SU-DHL-6 (cell line): ENCODE results near the gene MAML1.

Experiments
- H2AFZ ChIP-seq: fragments of 200-600 bp; sonication (generic); 2 replicates; pipeline ENCODE4 v1.6.1; 2014; ENCODE audit warnings: low read depth, mild to moderate bottlenecking, moderate library complexity, mixed read lengths, antibody characterized with exemption, low read length; ENCODE audit not compliant: severe bottlenecking
- H3F3A ChIP-seq: fragments of 200-600 bp; shearing (Covaris generic); 2 replicates; pipeline ENCODE4 v1.6.0; 2016; ENCODE audit warnings: antibody characterized with exemption, mild to moderate bottlenecking; ENCODE audit not compliant: insufficient read depth
- H3K27ac ChIP-seq: fragments of 200-600 bp; sonication (generic); 2 replicates; pipeline ENCODE4 v1.5.1; 2016; ENCODE audit warnings: low read depth, mild to moderate bottlenecking, low read length, moderate library complexity, mixed read lengths
- H3K27me3 ChIP-seq: fragments of 200-600 bp; sonication (generic), shearing (Covaris generic); 2 replicates; pipeline ENCODE4 v1.6.0; 2014; ENCODE audit warnings: mild to moderate bottlenecking, low read length
- H3K36me3 ChIP-seq: fragments of 200-600 bp; sonication (generic); 2 replicates; pipeline ENCODE4 v1.6.1; 2014; ENCODE audit warnings: mild to moderate bottlenecking, low read length, mixed read lengths
- H3K4me2 ChIP-seq: fragments of 300-600, 200-600 bp; shearing (Covaris generic), sonication (generic); 2 replicates; pipeline ENCODE4 v1.6.0; 2014; ENCODE audit warnings: low read length, low read depth, mild to moderate bottlenecking; ENCODE audit not compliant: poor library complexity, severe bottlenecking
- H3K4me3 ChIP-seq: fragments of 200-600 bp; sonication (generic); 2 replicates; pipeline ENCODE4 v1.5.1; 2014; ENCODE audit warnings: antibody characterized with exemption, low read length, mild to moderate bottlenecking, mixed read lengths; ENCODE audit not compliant: insufficient read depth, poor library complexity, severe bottlenecking
- H3K79me2 ChIP-seq: fragments of 200-600 bp; sonication (generic); 2 replicates; pipeline ENCODE4 v1.6.1; 2014; ENCODE audit warnings: mild to moderate bottlenecking, low read length, moderate library complexity; ENCODE audit not compliant: insufficient read depth
- H3K9ac ChIP-seq: fragments of 200-600 bp; sonication (generic); 2 replicates; pipeline ENCODE4 v1.7.0; 2014; ENCODE audit warnings: mild to moderate bottlenecking, low read length
- H3K9me2 ChIP-seq: fragments of 200-600 bp; sonication (generic); replicated peaks from 2 replicates; pipeline ENCODE4 v1.6.1; 2014; ENCODE audit warnings: low read length; ENCODE audit not compliant: insufficient read depth
- H3K9me3 ChIP-seq: fragments of 200-600 bp; sonication (generic); 2 replicates; pipeline ENCODE4 v1.6.1; 2014; ENCODE audit warnings: low read length, mixed read lengths; ENCODE audit not compliant: insufficient read depth
- H4K20me1 ChIP-seq: fragments of 200-600 bp; sonication (generic); 2 replicates; pipeline ENCODE4 v1.6.1; 2014; ENCODE audit warnings: low read depth, mild to moderate bottlenecking, antibody characterized with exemption, low read length, moderate library complexity, mixed read lengths
- CTCF ChIP-seq: fragments of 200-600 bp; sonication (generic); IDR thresholded peaks from one replicate; pipeline ENCODE4 v1.5.1; 2017; ENCODE audit warnings: antibody characterized with exemption, mild to moderate bottlenecking, low read length, moderate library complexity; ENCODE audit not compliant: insufficient read depth, poor library complexity, severe bottlenecking
- EZH2phosphoT487 ChIP-seq: fragments of 200-600 bp; sonication (generic), shearing (Covaris generic); conservative IDR thresholded peaks from 2 replicates; pipeline ENCODE4 v1.6.1; 2018; ENCODE audit warnings: mild to moderate bottlenecking, antibody characterized with exemption, low read length, moderate library complexity, mixed read lengths

MAML1 gene

DNA sequence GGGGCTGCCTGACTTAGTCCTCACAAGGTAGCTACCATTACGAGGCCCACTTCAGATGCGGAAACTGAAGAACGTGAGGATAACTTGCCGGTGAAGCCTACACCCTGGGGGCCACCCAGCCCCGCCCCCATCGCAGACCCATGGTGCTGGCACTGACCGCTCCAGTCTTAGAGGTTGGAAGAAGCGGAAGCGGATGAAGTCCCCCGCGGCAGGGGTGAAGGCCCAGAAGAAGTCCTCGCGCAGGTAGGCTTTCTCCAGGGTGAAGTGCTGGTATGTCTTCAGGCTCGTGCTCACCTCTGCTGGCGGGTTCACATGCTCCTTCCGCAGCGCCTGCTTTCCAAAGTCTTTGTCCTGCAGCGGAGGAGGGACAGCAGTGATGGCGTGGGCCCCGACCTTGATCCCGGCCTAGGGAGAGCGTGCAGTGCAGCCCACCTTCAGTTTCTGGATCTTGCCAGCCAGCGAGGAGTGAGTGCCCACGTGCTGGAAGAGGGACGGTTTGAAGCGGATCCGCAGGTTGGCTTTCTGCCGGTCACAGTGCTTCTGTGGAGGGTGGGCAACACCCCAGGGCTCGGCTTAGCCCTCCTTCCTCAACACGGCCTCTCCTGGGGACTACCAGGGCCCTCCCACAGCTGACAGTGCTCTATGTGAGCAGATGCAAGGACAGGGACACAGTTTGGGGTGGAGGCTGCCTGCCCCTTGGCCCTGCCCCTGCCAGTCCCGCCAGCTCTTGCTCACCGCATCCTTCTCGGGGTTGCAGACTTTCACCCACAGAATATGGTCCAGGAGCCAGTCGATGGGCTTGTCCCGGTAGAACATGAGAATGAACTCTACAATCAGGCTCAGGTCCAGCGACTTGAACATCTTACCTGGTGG lies 66.4 kb downstream of the MAML1 start:
- no peaks in the 10 kb centered on the region for H3K79me2 ChIP-seq
- no peaks in the 10 kb centered on the region for H4K20me1 ChIP-seq
- TF ChIP-seq EZH2phosphoT487, result no peak
- no peak for TF ChIP-seq CTCF
- no peak overlapping the region for H3K9ac ChIP-seq
- H3K27me3 ChIP-seq, result no peaks in the 10 kb centered on the region
- H3K36me3 ChIP-seq, result no peaks in the 10 kb centered on the region
- no peaks in the 10 kb centered on the region for H3F3A ChIP-seq
- H2AFZ ChIP-seq, result no peak overlapping the region
- H3K4me3 ChIP-seq, result no peak overlapping the region
- H3K9me2 ChIP-seq, result no peaks in the 10 kb centered on the region
- H3K4me2 ChIP-seq, result no peak overlapping the region
- H3K9me3 ChIP-seq, result no peaks in the 10 kb centered on the region
- H3K27ac ChIP-seq, result no peak overlapping the region

DNA sequence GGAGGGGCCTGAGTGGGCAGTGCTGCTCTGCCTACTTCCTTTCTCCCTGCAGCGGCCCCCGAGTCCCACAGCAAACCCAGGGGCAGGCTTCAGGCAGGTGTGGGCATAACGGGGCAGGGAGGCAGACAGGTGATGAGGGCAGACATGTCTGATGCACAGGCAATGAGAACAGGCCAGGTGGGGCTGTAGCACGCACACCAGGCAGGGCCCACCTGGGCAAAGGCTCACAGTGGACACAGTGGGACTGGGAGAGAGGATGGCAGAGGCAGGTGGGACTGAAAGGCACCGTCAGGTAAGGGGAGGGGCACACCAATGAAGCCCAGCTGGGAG lies 67.0 kb downstream of the MAML1 start:
- Histone ChIP-seq H3K9ac (no peak overlapping the region), H3F3A (no peaks in the 10 kb centered on the region), H3K9me2 (no peaks in the 10 kb centered on the region), H2AFZ (no peak overlapping the region), H3K9me3 (no peaks in the 10 kb centered on the region), H3K36me3 (no peaks in the 10 kb centered on the region), H3K27me3 (no peaks in the 10 kb centered on the region), H4K20me1 (no peaks in the 10 kb centered on the region), H3K4me2 (no peak overlapping the region), H3K4me3 (no peak overlapping the region), H3K79me2 (no peaks in the 10 kb centered on the region), H3K27ac (no peak overlapping the region)
- TF ChIP-seq EZH2phosphoT487, result no peak
- TF ChIP-seq CTCF, result no peak

DNA sequence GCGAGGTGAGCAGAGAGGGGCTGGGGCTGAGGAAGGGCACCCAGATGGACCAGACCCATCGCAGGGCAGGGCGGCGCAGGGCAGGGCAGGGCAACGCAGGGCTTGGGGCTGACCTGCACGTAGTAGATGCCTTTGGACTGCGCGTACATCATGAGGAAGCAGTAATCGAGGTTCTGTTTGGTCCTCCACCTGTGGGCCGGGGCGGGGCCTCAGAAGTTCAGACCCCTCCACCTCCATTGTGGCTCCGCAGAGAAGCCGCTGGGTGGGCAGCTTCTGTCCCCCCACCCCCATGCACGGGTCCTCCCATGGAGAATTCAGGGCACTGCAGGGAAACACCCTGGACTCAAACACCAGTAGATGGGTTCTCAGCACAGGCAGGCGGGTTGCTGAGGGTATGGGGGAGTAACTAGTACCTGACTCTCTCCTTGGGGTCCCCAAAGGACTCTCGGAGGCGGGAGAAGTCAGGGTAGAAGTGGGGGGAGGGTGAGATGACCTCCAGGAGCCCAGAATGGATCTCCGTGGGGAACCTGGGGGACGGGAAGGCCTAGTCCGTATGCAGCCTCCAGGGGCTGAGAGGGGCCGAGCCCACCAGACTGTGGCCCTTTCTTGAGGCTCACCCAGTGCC lies 67.6 kb downstream of the MAML1 start:
- Histone ChIP-seq H3K9me2 (no peaks in the 10 kb centered on the region), H3K9me3 (no peaks in the 10 kb centered on the region), H3K79me2 (no peaks in the 10 kb centered on the region), H3K9ac (no peak overlapping the region), H3K27ac (no peak overlapping the region), H3K36me3 (no peaks in the 10 kb centered on the region), H2AFZ (no peak overlapping the region), H3K4me3 (no peak overlapping the region), H4K20me1 (no peaks in the 10 kb centered on the region), H3K27me3 (no peaks in the 10 kb centered on the region), H3F3A (no peaks in the 10 kb centered on the region), H3K4me2 (no peak overlapping the region)
- TF ChIP-seq EZH2phosphoT487, result no peak
- no peak for TF ChIP-seq CTCF
